H1 (cell line): ENCODE results near the gene CDK5R1. TPM values are rescaled to one million over a fixed set of nuclear protein-coding genes. Genes with fewer than 3 reads are reported as not detected.

Experiments
- CTCF ChIA-PET: fragments of 300-600 bp; sonication (Branson Sonifier 250); formaldehyde crosslinking; loops from one replicate; lab custom pipeline; 2021; ENCODE audit not compliant: partially characterized antibody; lab: Charles Lee
- POLR2A ChIA-PET: fragments of 300-600 bp; sonication (Branson Sonifier 250); formaldehyde crosslinking; loops from one replicate; lab custom pipeline; 2021; ENCODE audit warnings: inconsistent platforms; ENCODE audit not compliant: partially characterized antibody; lab: Charles Lee
- DNase-seq, 2 experiments: peaks; one replicate each; pipeline versions ENCODE4 v3.0.0 to v3.0.0-alpha.2; 2010 to 2022; ENCODE audit warnings: low spot score in 2 of 2, low read depth in 1 of 2, mixed read lengths in 1 of 2
- FAIRE-seq: peaks from 2 replicates; lab custom pipeline; 2011; peaks lifted over from hg19 to GRCh38; lab: Jason Lieb, UNC
- H2AFZ ChIP-seq: 2 replicates; pipeline ENCODE4 v1.8.1; 2012; ENCODE audit warnings: low read length, inconsistent platforms
- H2AK5ac ChIP-seq: 2 replicates; pipeline ENCODE4 v1.6.1; 2013; ENCODE audit warnings: low read depth, low read length
- H2BK120ac ChIP-seq: replicated peaks from 2 replicates; pipeline ENCODE3; 2013; ENCODE audit warnings: low read depth, low read length, inconsistent platforms
- H2BK12ac ChIP-seq: 2 replicates; pipeline ENCODE4 v1.6.1; 2013; ENCODE audit warnings: low read depth, low read length
- H2BK15ac ChIP-seq: 2 replicates; pipeline ENCODE4 v1.6.1; 2013; ENCODE audit warnings: low read length
- H2BK20ac ChIP-seq: 2 replicates; pipeline ENCODE4 v1.6.1; 2013; ENCODE audit warnings: low read length
- H2BK5ac ChIP-seq: 2 replicates; pipeline ENCODE4 v1.6.1; 2013; ENCODE audit warnings: low read depth, low read length
- H3K14ac ChIP-seq: 2 replicates; pipeline ENCODE4 v1.6.1; 2013; ENCODE audit warnings: inconsistent platforms; ENCODE audit not compliant: insufficient read length
- H3K18ac ChIP-seq: 2 replicates; pipeline ENCODE4 v1.6.1; 2013; ENCODE audit warnings: low read length; ENCODE audit errors: extremely low read depth
- H3K23ac ChIP-seq: 2 replicates; pipeline ENCODE4 v1.6.1; 2013; ENCODE audit warnings: inconsistent platforms; ENCODE audit not compliant: insufficient read length
- H3K23me2 ChIP-seq: 2 replicates; pipeline ENCODE4 v1.6.1; 2013; ENCODE audit warnings: low read depth, low read length
- H3K27ac ChIP-seq: 2 replicates; pipeline ENCODE4 v1.6.1; 2011; ENCODE audit warnings: low read depth, low read length, inconsistent platforms
- H3K27me3 ChIP-seq, 4 experiments: replicated peaks in 1 of 4; 1 replicate in 1 of 4; 2 replicates in 3 of 4; pipeline versions ENCODE4 v1.6.1 to v1.8.1; 2011 to 2013; ENCODE audit warnings: low read length in 3 of 4, mild to moderate bottlenecking in 3 of 4, inconsistent platforms in 2 of 4, mixed read lengths in 2 of 4, moderate library complexity in 1 of 4; ENCODE audit not compliant: control insufficient read depth in 3 of 4, insufficient read depth in 3 of 4; ENCODE audit errors: extremely low read depth in 1 of 4
- H3K36me3 ChIP-seq, 4 experiments: 2 replicates each; pipeline versions ENCODE4 v1.6.1 to v1.8.1; 2011 to 2013; ENCODE audit warnings: mild to moderate bottlenecking in 4 of 4, low read length in 3 of 4, moderate library complexity in 2 of 4, control low read depth in 1 of 4, inconsistent platforms in 1 of 4; ENCODE audit not compliant: insufficient read depth in 4 of 4, control insufficient read depth in 2 of 4
- H3K4ac ChIP-seq: replicated peaks from 2 replicates; pipeline ENCODE3; 2013; ENCODE audit warnings: low read length, low read depth, mixed read lengths, inconsistent platforms; ENCODE audit not compliant: insufficient read length
- H3K4me1 ChIP-seq, 4 experiments: replicated peaks in 1 of 4; 1 replicate in 1 of 4; 2 replicates in 3 of 4; pipeline versions ENCODE4 v1.6.1 to v1.8.1; 2011 to 2013; ENCODE audit warnings: low read length in 3 of 4, inconsistent platforms in 2 of 4, mixed read lengths in 1 of 4; ENCODE audit not compliant: insufficient read depth in 4 of 4, control insufficient read depth in 3 of 4
- H3K4me2 ChIP-seq, 2 experiments: 2 replicates each; pipeline versions ENCODE4 v1.6.1 to v1.8.1; 2011 to 2013; ENCODE audit warnings: low read depth in 2 of 2, low read length in 2 of 2, control low read depth in 1 of 2, inconsistent platforms in 1 of 2, mild to moderate bottlenecking in 1 of 2; ENCODE audit not compliant: insufficient read depth in 1 of 2
- H3K4me3 ChIP-seq, 4 experiments: fragments of 200-600, 300-600 bp in 1 of 4; sonication (generic), shearing (Covaris generic), sonication (Bioruptor Twin) in 1 of 4; 2 replicates each; pipeline versions ENCODE4 v1.5.1 to v1.8.1; 2011 to 2016; ENCODE audit warnings: low read length in 4 of 4, low read depth in 3 of 4, control low read depth in 2 of 4, inconsistent platforms in 2 of 4, mild to moderate bottlenecking in 2 of 4, mixed read lengths in 1 of 4, moderate library complexity in 1 of 4; ENCODE audit not compliant: insufficient read depth in 2 of 4; ENCODE audit errors: extremely low read depth in 1 of 4
- H3K56ac ChIP-seq: replicated peaks from 2 replicates; pipeline ENCODE3; 2013; ENCODE audit warnings: low read depth, mild to moderate bottlenecking, mixed read lengths, low read length, inconsistent platforms; ENCODE audit not compliant: insufficient read length
- H3K79me1 ChIP-seq: 2 replicates; pipeline ENCODE4 v1.6.1; 2013; ENCODE audit warnings: low read depth, low read length, control low read depth
- H3K79me2 ChIP-seq, 2 experiments: 2 replicates each; pipeline versions ENCODE4 v1.6.1 to v1.8.1; 2012 to 2013; ENCODE audit warnings: low read length in 2 of 2, mild to moderate bottlenecking in 2 of 2, inconsistent platforms in 1 of 2; ENCODE audit not compliant: insufficient read depth in 2 of 2, control insufficient read depth in 1 of 2
- H3K9ac ChIP-seq, 4 experiments: replicated peaks in 1 of 4; 1 replicate in 1 of 4; 2 replicates in 3 of 4; pipeline versions ENCODE4 v1.6.1 to v1.8.1; 2011 to 2013; ENCODE audit warnings: low read depth in 3 of 4, low read length in 3 of 4, control low read depth in 2 of 4, mild to moderate bottlenecking in 2 of 4, moderate library complexity in 2 of 4, inconsistent platforms in 1 of 4; ENCODE audit errors: extremely low read depth in 1 of 4
- H3K9me3 ChIP-seq, 2 experiments: 2 replicates each; pipeline versions ENCODE4 v1.6.1 to v1.8.1; 2012 to 2013; ENCODE audit warnings: mild to moderate bottlenecking in 2 of 2, moderate library complexity in 2 of 2, control low read depth in 1 of 2, inconsistent platforms in 1 of 2, low read depth in 1 of 2, low read length in 1 of 2, mixed read lengths in 1 of 2; ENCODE audit not compliant: insufficient read depth in 2 of 2
- H4K20me1 ChIP-seq, 2 experiments: replicated peaks in 1 of 2; 2 replicates each; pipeline versions ENCODE3 to v1.8.1; 2011 to 2013; ENCODE audit warnings: inconsistent platforms in 2 of 2, low read length in 2 of 2, mild to moderate bottlenecking in 1 of 2; ENCODE audit not compliant: insufficient read depth in 2 of 2, control insufficient read depth in 1 of 2
- H4K5ac ChIP-seq: 2 replicates; pipeline ENCODE4 v1.6.1; 2013; ENCODE audit warnings: low read length, low read depth, mixed read lengths, inconsistent platforms; ENCODE audit not compliant: insufficient read length
- H4K8ac ChIP-seq: 2 replicates; pipeline ENCODE4 v1.8.0; 2013; ENCODE audit warnings: mild to moderate bottlenecking, moderate library complexity, low read length, inconsistent platforms; ENCODE audit not compliant: insufficient read depth; ENCODE audit errors: extremely low read depth
- H4K91ac ChIP-seq: replicated peaks from 2 replicates; pipeline ENCODE3; 2013; ENCODE audit warnings: low read length, mixed read lengths, inconsistent platforms; ENCODE audit not compliant: insufficient read length
- EZH2 ChIP-seq: fragments of 200-600 bp; sonication (generic); IDR thresholded peaks from 2 replicates; pipeline ENCODE4 v1.7.1; 2012; ENCODE audit warnings: low read depth, mild to moderate bottlenecking, moderate library complexity, low read length, inconsistent platforms; ENCODE audit not compliant: severe bottlenecking
- GABPA ChIP-seq: IDR thresholded peaks from 2 replicates; pipeline ENCODE4 v1.6.1; 2011; ENCODE audit warnings: mild to moderate bottlenecking, low read length, moderate library complexity, borderline replicate concordance; ENCODE audit not compliant: insufficient read depth
- HDAC2 ChIP-seq, 2 experiments: fragments of 300-600 bp in 1 of 2; sonication (generic) in 1 of 2; IDR thresholded peaks; 2 replicates each; pipeline ENCODE4 v1.6.1; 2011 to 2012; ENCODE audit warnings: low read depth in 2 of 2, low read length in 2 of 2, mild to moderate bottlenecking in 2 of 2, moderate library complexity in 2 of 2, borderline replicate concordance in 1 of 2, inconsistent platforms in 1 of 2
- JUN ChIP-seq: IDR thresholded peaks from 2 replicates; pipeline ENCODE4 v1.6.1; 2011; ENCODE audit warnings: low read depth, mild to moderate bottlenecking, improper control_type of control experiment, low read length
- MAX ChIP-seq: IDR thresholded peaks from 2 replicates; pipeline ENCODE4 v1.6.1; 2012; ENCODE audit warnings: inconsistent platforms
- NANOG ChIP-seq: IDR thresholded peaks from 2 replicates; pipeline ENCODE4 v1.6.1; 2011; ENCODE audit warnings: low read length, low read depth, mild to moderate bottlenecking, inconsistent platforms; ENCODE audit not compliant: insufficient read depth, poor library complexity, severe bottlenecking
- SRF ChIP-seq: IDR thresholded peaks from 2 replicates; pipeline ENCODE4 v1.6.1; 2011; ENCODE audit warnings: mild to moderate bottlenecking, low read depth, low read length, moderate library complexity
- TCF12 ChIP-seq: IDR thresholded peaks from 2 replicates; pipeline ENCODE4 v1.6.1; 2011; ENCODE audit warnings: low read depth, mild to moderate bottlenecking, low read length
- WGBS, 2 experiments: shearing (Covaris generic) in 1 of 2; methylation state at CpG; one replicate each; pipeline versions ENCODE4 v1.1.6 to v1.1.7; 2013 to 2015; ENCODE audit warnings: low lambda C conversion rate in 2 of 2, mixed read lengths in 2 of 2, inconsistent platforms in 1 of 2, low coverage in 1 of 2, missing lambda C conversion rate in 1 of 2; ENCODE audit not compliant: insufficient replicate concordance in 2 of 2, insufficient coverage in 1 of 2, insufficient read length in 1 of 2; ENCODE audit errors: extremely low coverage in 1 of 2, missing lambda C conversion rate in 1 of 2; 5-methylcytosine and 5-hydroxymethylcytosine counted together
- polyA plus RNA-seq, 7 experiments: library from polyadenylated mRNA; depleted of rRNA in 3 of 7; stranded (reverse) in 5 of 7; unstranded in 2 of 7; fragments of >200 nt in 5 of 7; fragments of 200-250 nt in 2 of 7; gene quantifications; 1 replicate in 5 of 7; 2 replicates in 1 of 7; 4 replicates in 1 of 7; pipeline versions ENCODE4 v1.2.1 to v1.2.3, GENCODE V29; 2011 to 2013; ENCODE audit warnings: missing spikeins in 2 of 7, mixed read lengths in 2 of 7
- total RNA-seq: library from RNA; stranded (reverse); fragmentation: NEBNext Ultra II Directional; extraction: Animal tissue kit (Norgen Biotek cat#: 25700); gene quantifications from 2 replicates; pipeline ENCODE4 v1.2.1, GENCODE V29; 2021

CDK5R1 gene
- total and polyA plus RNA-seq, 2 of the 8 experiments (the other 6 are each of a cell fraction or from before 2014, with no cell fraction given), result 2.7 to 9.9 TPM

GRCh38 chr17:32536736-32537643, 50.2 kb downstream of the CDK5R1 start:
- Histone ChIP-seq H2BK15ac (no peak overlapping the region), H3K14ac (no peak overlapping the region), H2AK5ac (no peak overlapping the region), H3K27me3 (no peaks in the 10 kb centered on the region), H3K79me1 (no peaks in the 10 kb centered on the region), H3K4me1 (peaks cover 0 to 5% (median 3%) of the 10 kb centered on the region in 4 experiments; a peak in 4 of 7 replicates), H3K23me2 (peaks cover 2% of the 10 kb centered on the region; the same call in 1 of the 2 replicates), H3K79me2 (no peaks in the 10 kb centered on the region), H3K18ac (no peak overlapping the region), H3K4ac (no peak overlapping the region), H4K5ac (no peak overlapping the region), H4K8ac (no peak overlapping the region), H4K91ac (no peak overlapping the region), H2BK5ac (no peak overlapping the region), H3K36me3 (no peaks in the 10 kb centered on the region), H3K27ac (no peak overlapping the region), H2BK12ac (no peak overlapping the region), H2BK120ac (no peak overlapping the region), H2AFZ (no peak overlapping the region), H3K23ac (no peak overlapping the region), H3K9ac (no peak overlapping the region), H2BK20ac (no peak overlapping the region), H3K4me2 (no peak overlapping the region), H4K20me1 (no peaks in the 10 kb centered on the region), H3K9me3 (no peaks in the 10 kb centered on the region), H3K4me3 (no peak overlapping the region), H3K56ac (no peak overlapping the region)
- DNase-seq (no peak), FAIRE-seq (no peak)
- CTCF ChIA-PET, result interaction anchor here (0.9 to 1.6 kb wide), 2 partner anchors 9 to 73 kb away, joined by 3 to 6 read pairs; no protein-coding TSS in a partner anchor
- POLR2A ChIA-PET, result no interaction called here
- WGBS, 2 experiments, result 87% methylated on average over 8 of the region's 8 CpGs; no CpG with 5 or more reads in 1 of the 2 experiments
- TF ChIP-seq JUN (no peak), SRF (no peak), TCF12 (no peak), GABPA (no peak), NANOG (no peak), HDAC2 (IDR thresholded peaks at IDR 0.05; ENCODE audit: borderline replicate concordance in 1 of 2, low read depth in 2 of 2, low read length in 2 of 2) (no peak), EZH2 (no peak), MAX (no peak)
